Dermis microvascular lymphatic vessel endothelial cell (primary cell): ENCODE measurements around the gene LARGE2. TPM values are rescaled to one million over a fixed set of nuclear protein-coding genes. Genes with fewer than 3 reads are reported as not detected.

ENCODE experiments used
- DNase-seq, 2 donors: peaks; one replicate each; pipeline versions ENCODE4 v3.0.0 to v3.0.0-alpha.2; 2010; ENCODE audit warnings: low read depth in 2 of 2
- total RNA-seq: library from RNA; depleted of rRNA; stranded (reverse); fragments of >200 nt; gene quantifications from 2 replicates; pipeline ENCODE4 v1.2.1, GENCODE V29; 2014

Gene LARGE2
- total RNA-seq, 1 donor from 2014 or later = not detected

- DNase-seq = peak; percentile 68 to 84
These were observed 37.4 kb downstream of the LARGE2 start for GRCh38 chr11:45959851-45960250.

- no peak for DNase-seq
These were observed 38.1 kb downstream of the LARGE2 start for GRCh38 chr11:45960387-45961095.

GRCh38 chr11:45961751-45962240 lies 39.3 kb downstream of the LARGE2 start:
- DNase-seq = no peak

- DNase-seq = peak; percentile 64 to 81
These were observed 42.5 kb downstream of the LARGE2 start for GRCh38 chr11:45964911-45965389.

GRCh38 chr11:45967506-45967905 lies 45.0 kb downstream of the LARGE2 start:
- no peak for DNase-seq

- DNase-seq = no peak
These were observed 46.4 kb downstream of the LARGE2 start for GRCh38 chr11:45968901-45969300.

GRCh38 chr11:45973601-45974000 lies 51.1 kb downstream of the LARGE2 start:
- DNase-seq = no peak

GRCh38 chr11:45974806-45975205 lies 52.4 kb downstream of the LARGE2 start:
- DNase-seq = no peak

Other genes starting within 250 kb of the LARGE2 start
- gene SLC35C1, start 117.5 kb upstream of the LARGE2 start, total RNA-seq = 4.1 and 8.3 TPM in 2 replicates
- gene CRY2, start 75.2 kb upstream of the LARGE2 start, total RNA-seq = 4.5 and 8.1 TPM in 2 replicates
- 2.1 and 2.8 TPM in 2 replicates for gene MAPK8IP1, start 37.0 kb upstream of the LARGE2 start, total RNA-seq
- 0.51 and 0.64 TPM in 2 replicates for gene FREY1, start 15.4 kb upstream of the LARGE2 start, total RNA-seq
- 30.8 and 31.4 TPM in 2 replicates for gene PEX16, start 4.8 kb upstream of the LARGE2 start, total RNA-seq
- 6.7 TPM in 2 replicates for gene PHF21A, start 198.8 kb downstream of the LARGE2 start, total RNA-seq